Osteoblast (primary cell): ENCODE measurements around the gene AK4. TPM values are rescaled to one million over a fixed set of nuclear protein-coding genes. Genes with fewer than 3 reads are reported as not detected.

Experiments
- DNase-seq: peaks from one replicate; pipeline ENCODE4 v3.0.0; 2011; ENCODE audit warnings: low spot score, mixed read lengths; ENCODE audit not compliant: insufficient read length; ENCODE audit errors: missing footprints
- H2AFZ ChIP-seq: 2 replicates; pipeline ENCODE4 v1.6.0; 2011; ENCODE audit warnings: mild to moderate bottlenecking, low read length
- H3K27ac ChIP-seq: 2 replicates; pipeline ENCODE4 v1.5.1; 2011; ENCODE audit warnings: mild to moderate bottlenecking, low read depth, low read length, moderate library complexity
- H3K27me3 ChIP-seq: 2 replicates; pipeline ENCODE4 v1.6.0; 2012; ENCODE audit warnings: mild to moderate bottlenecking, control low read depth, inconsistent platforms, low read length, moderate library complexity; ENCODE audit not compliant: insufficient read depth
- H3K36me3 ChIP-seq: 2 replicates; pipeline ENCODE4 v1.5.1; 2011; ENCODE audit warnings: mild to moderate bottlenecking, low read length, control low read depth, moderate library complexity; ENCODE audit not compliant: insufficient read depth
- H3K4me1 ChIP-seq: 2 replicates; pipeline ENCODE4 v1.5.1; 2011; ENCODE audit warnings: mild to moderate bottlenecking, low read length, control low read depth, moderate library complexity; ENCODE audit not compliant: insufficient read depth
- H3K4me2 ChIP-seq: 2 replicates; pipeline ENCODE4 v1.6.0; 2011; ENCODE audit warnings: mild to moderate bottlenecking, low read length; ENCODE audit not compliant: insufficient read depth
- H3K4me3 ChIP-seq: fragments of 200-600 bp; sonication (generic); 3 replicates; pipeline ENCODE4 v1.5.1; 2012; ENCODE audit warnings: mild to moderate bottlenecking, low read length, inconsistent platforms; ENCODE audit not compliant: insufficient read depth
- H3K79me2 ChIP-seq: 2 replicates; pipeline ENCODE4 v1.6.0; 2012; ENCODE audit warnings: mild to moderate bottlenecking, low read length, control low read depth, inconsistent platforms; ENCODE audit not compliant: insufficient read depth
- H3K9me3 ChIP-seq: 2 replicates; pipeline ENCODE4 v1.5.1; 2011; ENCODE audit warnings: low read depth, low read length, control low read depth
- H4K20me1 ChIP-seq: 2 replicates; pipeline ENCODE4 v1.6.0; 2012; ENCODE audit warnings: mild to moderate bottlenecking, low read length, control low read depth; ENCODE audit not compliant: insufficient read depth
- total RNA-seq: library from RNA; depleted of rRNA; stranded (reverse); fragments of >200 nt; gene quantifications from 2 replicates; pipeline ENCODE4 v1.2.3, GENCODE V29; 2012
- TF ChIP-seq, protein P1 (sequence below): IDR thresholded peaks from 2 replicates; pipeline ENCODE4 v1.5.1; 2011; ENCODE audit warnings: mild to moderate bottlenecking, low read depth, low read length, moderate library complexity; ENCODE audit errors: extremely low read depth

Gene AK4
- total RNA-seq, 1 donor: 37.6 TPM

GRCh38 chr1:65176056-65176450 lies 28.1 kb downstream of the AK4 start:
- no peak overlapping the region for H2AFZ ChIP-seq
- DNase-seq: no peak
- H3K27ac ChIP-seq: no peak overlapping the region
- H3K9me3 ChIP-seq: no peaks in the 10 kb centered on the region
- peaks cover 2% of the 10 kb centered on the region for H3K79me2 ChIP-seq
- H3K36me3 ChIP-seq: no peaks in the 10 kb centered on the region
- TF ChIP-seq, protein P1, sequence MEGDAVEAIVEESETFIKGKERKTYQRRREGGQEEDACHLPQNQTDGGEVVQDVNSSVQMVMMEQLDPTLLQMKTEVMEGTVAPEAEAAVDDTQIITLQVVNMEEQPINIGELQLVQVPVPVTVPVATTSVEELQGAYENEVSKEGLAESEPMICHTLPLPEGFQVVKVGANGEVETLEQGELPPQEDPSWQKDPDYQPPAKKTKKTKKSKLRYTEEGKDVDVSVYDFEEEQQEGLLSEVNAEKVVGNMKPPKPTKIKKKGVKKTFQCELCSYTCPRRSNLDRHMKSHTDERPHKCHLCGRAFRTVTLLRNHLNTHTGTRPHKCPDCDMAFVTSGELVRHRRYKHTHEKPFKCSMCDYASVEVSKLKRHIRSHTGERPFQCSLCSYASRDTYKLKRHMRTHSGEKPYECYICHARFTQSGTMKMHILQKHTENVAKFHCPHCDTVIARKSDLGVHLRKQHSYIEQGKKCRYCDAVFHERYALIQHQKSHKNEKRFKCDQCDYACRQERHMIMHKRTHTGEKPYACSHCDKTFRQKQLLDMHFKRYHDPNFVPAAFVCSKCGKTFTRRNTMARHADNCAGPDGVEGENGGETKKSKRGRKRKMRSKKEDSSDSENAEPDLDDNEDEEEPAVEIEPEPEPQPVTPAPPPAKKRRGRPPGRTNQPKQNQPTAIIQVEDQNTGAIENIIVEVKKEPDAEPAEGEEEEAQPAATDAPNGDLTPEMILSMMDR: no peak
- peaks cover 4% of the 10 kb centered on the region for H4K20me1 ChIP-seq
- H3K4me1 ChIP-seq: peaks cover 31% of the 10 kb centered on the region
- H3K27me3 ChIP-seq: peaks cover 3% of the 10 kb centered on the region
- H3K4me3 ChIP-seq: no peak overlapping the region
- no peak overlapping the region for H3K4me2 ChIP-seq

- Histone ChIP-seq H3K79me2 (peaks cover 2% of the 10 kb centered on the region), H3K36me3 (no peaks in the 10 kb centered on the region), H3K9me3 (no peaks in the 10 kb centered on the region), H3K27me3 (peaks cover 3% of the 10 kb centered on the region), H2AFZ (no peak overlapping the region), H4K20me1 (peaks cover 4% of the 10 kb centered on the region), H3K4me3 (no peak overlapping the region), H3K4me2 (no peak overlapping the region), H3K4me1 (peaks cover 31% of the 10 kb centered on the region), H3K27ac (no peak overlapping the region)
- TF ChIP-seq, protein P1: no peak
- no peak for DNase-seq
Measured at GRCh38 chr1:65176591-65176990, 28.6 kb downstream of the AK4 start.

- Histone ChIP-seq H3K36me3 (no peaks in the 10 kb centered on the region), H3K27ac (no peak overlapping the region), H2AFZ (no peak overlapping the region), H4K20me1 (peaks cover 4% of the 10 kb centered on the region), H3K9me3 (no peaks in the 10 kb centered on the region), H3K4me2 (peak overlapping the region; percentile 20), H3K4me3 (no peak overlapping the region), H3K79me2 (peaks cover 5% of the 10 kb centered on the region), H3K27me3 (peaks cover under 1% of the 10 kb centered on the region), H3K4me1 (peaks cover 31% of the 10 kb centered on the region)
- TF ChIP-seq, protein P1: no peak
- peak; percentile 85 for DNase-seq
Measured at GRCh38 chr1:65177457-65177856, 29.5 kb downstream of the AK4 start.

GRCh38 chr1:65178235-65178634 lies 30.2 kb downstream of the AK4 start:
- TF ChIP-seq, protein P1: no peak
- Histone ChIP-seq H3K4me3 (no peak overlapping the region), H3K27ac (no peak overlapping the region), H3K36me3 (no peaks in the 10 kb centered on the region), H3K4me2 (no peak overlapping the region), H4K20me1 (peaks cover 4% of the 10 kb centered on the region), H3K79me2 (peaks cover 5% of the 10 kb centered on the region), H3K27me3 (no peaks in the 10 kb centered on the region), H3K9me3 (no peaks in the 10 kb centered on the region), H2AFZ (no peak overlapping the region), H3K4me1 (peaks cover 31% of the 10 kb centered on the region)
- DNase-seq: no peak
